ENCODE measurements around the gene SMYD2.
"Not testable (repeated sequence)": the region's sequence is repeated elsewhere in the genome, so short reads cannot be mapped to it uniquely, and the experiment has no call there.

Gene SMYD2

GRCh38 chr1:214271995-214272731 is 8.8 kb upstream of the SMYD2 start:
- DNase-seq: no peak

GRCh38 chr1:214272964-214273533 is 7.9 kb upstream of the SMYD2 start:
- DNase-seq: no peak

GRCh38 chr1:214275700-214276099 is 5.3 kb upstream of the SMYD2 start:
- not testable (repeated sequence) for DNase-seq

GRCh38 chr1:214276786-214277185 is 4.2 kb upstream of the SMYD2 start:
- no peak for DNase-seq

- DNase-seq: no peak
Measured at GRCh38 chr1:214277704-214278635, 3.0 kb upstream of the SMYD2 start.

DNA sequence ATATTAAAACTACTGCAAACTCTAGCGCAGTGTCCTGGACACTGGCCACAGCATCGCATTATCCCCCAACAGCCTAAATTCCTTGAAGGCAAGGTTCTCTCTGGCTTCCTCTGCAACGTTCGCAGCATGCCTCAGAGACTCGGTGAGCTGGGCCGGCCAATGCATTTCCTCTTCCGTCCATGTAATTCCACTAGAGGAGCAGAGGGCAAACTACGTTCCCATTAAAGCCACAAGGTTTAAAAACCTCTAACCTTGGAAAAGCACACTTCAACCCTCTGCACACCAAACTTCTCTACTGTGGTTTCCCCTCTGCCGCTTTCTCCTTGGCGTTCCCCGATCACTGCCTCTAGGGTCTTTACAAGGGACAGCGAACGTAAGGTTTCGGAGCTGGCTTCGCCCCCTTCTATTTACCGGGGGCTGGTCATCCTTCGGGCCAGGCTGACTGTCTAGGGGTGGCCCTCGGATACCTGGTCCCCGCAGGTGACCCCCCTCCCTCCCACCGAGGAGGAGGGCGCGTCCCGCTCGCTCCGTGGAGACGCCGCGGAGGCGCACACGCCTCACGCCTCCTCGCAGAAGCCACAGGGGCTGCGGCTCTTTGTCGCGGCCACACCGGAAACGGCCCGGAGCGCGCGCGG is 456 bp upstream of the SMYD2 start:
- DNase-seq: no peak

DNA sequence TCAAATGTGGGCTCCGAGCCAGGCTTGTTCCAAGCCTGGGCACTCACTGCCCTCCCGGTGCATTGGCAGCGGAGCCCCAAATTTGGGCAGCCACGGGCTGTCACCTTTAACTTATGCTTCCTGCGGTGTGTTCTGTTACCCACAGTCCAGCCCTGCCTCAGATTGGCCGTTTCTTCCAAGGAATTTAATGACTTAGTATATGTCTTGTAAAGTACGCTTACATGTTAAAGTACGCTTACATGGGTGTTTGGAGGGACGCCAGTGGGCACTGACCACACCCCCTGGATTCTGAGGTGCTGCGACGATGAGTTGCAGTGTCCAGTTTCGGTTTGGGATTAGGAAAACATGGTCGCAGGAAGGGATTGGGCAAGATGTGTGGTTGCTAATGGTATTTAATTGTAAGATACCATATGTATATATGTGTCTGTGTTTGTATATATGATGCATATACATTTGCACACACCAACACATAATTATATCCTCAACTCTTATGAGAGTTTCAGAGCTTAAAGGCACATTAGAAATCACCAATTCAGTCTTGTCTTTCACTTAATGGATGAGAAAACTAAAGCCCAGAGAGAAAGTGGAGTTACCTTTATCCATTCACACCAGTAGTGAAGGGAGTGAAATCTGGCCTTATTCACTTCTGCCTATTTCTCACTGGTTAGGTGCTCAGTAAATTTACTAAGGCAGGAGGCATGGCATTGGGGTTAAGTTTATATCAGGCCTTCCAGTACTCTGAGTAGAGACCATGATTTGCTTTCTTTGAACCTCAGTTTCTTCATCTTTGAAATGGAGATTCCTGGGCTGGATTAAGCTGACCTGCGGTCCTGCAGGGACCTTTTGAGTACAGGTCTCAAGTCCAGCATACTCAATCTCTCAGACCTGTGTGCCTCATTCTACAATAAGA is 1.0 kb downstream of the SMYD2 start:
- no peak for DNase-seq

DNA sequence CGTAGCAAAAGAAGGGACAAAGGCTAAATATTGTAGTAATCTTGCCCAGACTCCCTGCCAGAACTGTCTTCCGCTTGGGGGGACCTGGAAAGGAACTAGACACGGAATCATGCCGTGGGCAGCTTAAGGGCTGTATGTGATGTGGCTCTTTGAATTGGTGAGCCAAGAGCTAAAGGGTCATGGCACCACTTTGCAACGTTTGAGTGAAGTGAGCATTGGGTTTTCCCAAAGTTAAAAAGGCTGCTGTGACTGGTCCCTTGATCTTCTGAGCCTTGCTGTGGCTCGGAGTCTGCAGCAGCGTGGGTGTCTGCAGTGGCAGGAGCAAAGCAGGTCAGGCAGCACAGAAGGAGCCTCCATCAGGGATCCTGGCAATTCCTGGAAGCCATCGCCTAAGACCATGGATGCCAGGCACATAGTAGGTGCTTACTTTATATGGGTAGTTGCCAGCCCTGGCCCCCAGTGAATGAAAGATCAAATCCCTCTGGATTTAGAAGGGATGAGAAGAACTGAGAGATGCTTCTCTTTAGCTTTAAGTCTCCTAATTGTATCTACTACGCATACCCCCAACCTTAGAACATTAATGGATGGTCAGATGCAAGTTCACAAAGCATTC is 1.8 kb downstream of the SMYD2 start:
- DNase-seq: no peak

DNA sequence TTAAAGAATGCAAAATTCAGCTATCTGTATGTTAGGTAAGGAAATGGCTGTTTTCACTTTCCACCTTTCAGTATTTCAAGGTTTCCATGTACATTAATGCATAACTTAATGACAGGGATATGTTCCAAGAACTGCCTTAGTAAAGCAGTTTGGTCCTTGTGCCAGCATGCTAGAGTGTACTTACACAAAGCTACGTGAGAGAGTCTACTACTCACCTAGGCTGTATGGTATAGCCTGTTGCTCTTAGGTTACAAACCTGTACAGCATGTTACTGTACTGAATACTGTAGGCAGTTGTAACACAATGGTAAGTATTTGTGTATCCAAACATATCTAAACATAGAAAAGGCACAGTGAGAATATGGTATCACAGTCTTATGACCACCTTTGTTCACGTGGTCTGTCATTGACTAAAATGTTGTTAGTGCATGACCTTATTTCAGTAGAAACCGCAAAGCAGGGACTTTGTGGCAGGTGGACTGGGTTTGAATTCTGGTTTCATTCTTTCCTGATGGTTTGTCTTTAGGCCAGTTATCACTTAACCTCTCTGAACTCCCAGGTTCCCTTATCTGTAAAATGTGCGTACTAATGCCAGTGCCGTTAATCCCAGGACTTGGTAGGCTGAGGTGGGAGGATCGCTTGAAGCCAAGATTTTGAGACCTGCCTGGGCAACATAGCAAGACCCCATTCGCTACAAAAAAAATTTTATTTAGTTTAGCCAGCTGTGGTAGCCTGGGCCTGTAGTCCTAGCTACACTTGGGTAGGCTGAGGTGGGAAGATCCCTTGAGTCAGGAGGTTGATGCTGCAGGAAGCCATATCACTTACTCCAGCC is 4.9 kb downstream of the SMYD2 start:
- no peak for DNase-seq

GRCh38 chr1:214287884-214288283 is 6.9 kb downstream of the SMYD2 start:
- no peak for DNase-seq

GRCh38 chr1:214289574-214290272 is 8.8 kb downstream of the SMYD2 start:
- DNase-seq: no peak

GRCh38 chr1:214290424-214291037 is 9.6 kb downstream of the SMYD2 start:
- no peak for DNase-seq

- no peak for DNase-seq
Measured at GRCh38 chr1:214292322-214292721, 11.4 kb downstream of the SMYD2 start.

DNA sequence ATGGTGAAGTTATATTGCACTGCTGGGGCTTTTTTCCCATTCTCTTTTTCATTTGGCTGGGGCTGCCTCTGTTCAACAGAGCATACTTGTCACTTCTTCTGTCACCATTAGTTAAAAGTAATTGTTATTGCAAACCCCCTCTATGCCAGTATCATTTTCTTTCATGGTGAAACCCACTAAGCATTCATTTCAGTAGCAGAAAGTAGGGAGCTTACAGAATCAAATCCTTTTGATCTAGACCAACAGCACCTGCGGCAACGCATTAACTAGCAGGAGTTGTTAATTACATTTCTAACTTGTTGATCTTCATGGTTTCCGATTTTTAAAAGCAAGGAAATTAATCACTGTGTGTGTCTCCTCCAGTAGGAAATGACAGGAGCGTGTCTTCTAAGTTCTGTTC is 15.0 kb downstream of the SMYD2 start:
- no peak for DNase-seq

GRCh38 chr1:214296860-214297745 is 16.1 kb downstream of the SMYD2 start:
- DNase-seq: no peak

DNA sequence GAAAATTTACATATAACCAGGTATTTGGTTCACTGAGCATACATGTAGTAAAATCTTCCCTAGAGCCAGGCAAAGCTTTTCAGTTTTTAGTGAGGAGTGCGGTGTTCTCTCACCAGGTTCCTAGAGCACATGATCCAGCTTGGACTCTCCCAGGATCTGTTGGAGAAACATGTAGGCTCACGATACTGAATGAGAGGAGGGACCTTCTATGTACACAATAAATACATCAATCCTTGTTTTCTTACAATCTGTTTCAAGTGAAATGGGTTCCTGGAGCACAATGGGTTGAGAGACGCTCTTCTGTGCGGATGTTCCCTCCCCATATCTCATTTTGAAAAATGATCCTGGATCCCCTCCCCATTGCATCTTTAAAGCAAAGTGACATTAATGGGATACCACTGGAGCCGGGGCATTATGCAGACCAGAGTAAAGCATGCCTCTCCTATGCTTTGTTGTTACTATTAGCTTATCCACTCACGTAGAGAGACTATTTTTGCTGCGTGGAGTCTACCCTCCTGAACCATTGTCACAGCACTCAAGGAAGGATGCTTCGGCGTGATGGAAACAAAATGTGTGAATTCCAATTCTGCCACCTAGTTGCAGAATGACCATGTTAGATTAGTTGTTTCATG is 19.3 kb downstream of the SMYD2 start:
- no peak for DNase-seq

DNA sequence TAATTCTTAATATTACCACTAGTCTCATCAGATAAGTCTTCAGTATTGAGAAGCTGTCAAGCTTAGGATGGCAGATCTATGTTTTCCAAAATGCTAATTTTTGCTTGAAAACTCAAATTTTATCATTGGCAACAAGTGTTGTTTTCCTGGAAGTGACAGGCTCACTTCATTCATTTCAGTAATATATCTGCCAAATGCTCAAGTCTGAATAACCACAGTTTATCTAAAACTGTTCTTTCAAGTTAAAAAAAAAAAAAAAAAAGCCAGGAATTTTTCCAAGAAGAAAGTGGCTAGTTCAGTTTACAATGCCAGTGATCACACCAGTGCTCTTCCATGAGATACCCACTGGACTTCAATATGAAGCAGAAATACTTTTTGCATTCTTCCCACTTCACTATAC is 20.6 kb downstream of the SMYD2 start:
- no peak for DNase-seq

Measured in activated effector memory CD4-positive, alpha-beta T cell treated with Interleukin-2 at 50 U/mL for 16 hours (primary cell).